ENCODE results near the gene ELL3.
A peak's percentile ranks its signal among the peaks of the same experiment; 100 is the strongest.

The ELL3 gene

GRCh38 chr15:43794269-43795037 is 17.7 kb upstream of the ELL3 start:
- H3K79me2 ChIP-seq (ENCODE audit: low read length), result peaks cover 31% of the 10 kb centered on the region
- peaks cover 9% of the 10 kb centered on the region for H3K4me1 ChIP-seq (ENCODE audit: low read length)
- no peak overlapping the region for H3K9ac ChIP-seq (ENCODE audit: low read length)
- no peaks in the 10 kb centered on the region for H3K27me3 ChIP-seq (replicated peaks; ENCODE audit: insufficient read depth, low read length)
- H4K20me1 ChIP-seq (ENCODE audit: insufficient read depth, low read length), result no peaks in the 10 kb centered on the region
- no peak for TF ChIP-seq EZH2 (optimal IDR thresholded peaks at IDR 0.05; ENCODE audit: low read depth, low read length)
- no peak for TF ChIP-seq CTCF (IDR thresholded peaks at IDR 0.05; ENCODE audit: low read length)
- no peak for TF ChIP-seq EZH2phosphoT487 (IDR thresholded peaks at IDR 0.05; ENCODE audit: low read length)
- peaks cover 13% of the 10 kb centered on the region for H3F3A ChIP-seq (ENCODE audit: insufficient read depth, low read length)
- no peak overlapping the region for H3K4me3 ChIP-seq (ENCODE audit: low read length)
- DNase-seq, result no peak
- H3K4me2 ChIP-seq (ENCODE audit: low read depth, low read length), result no peak overlapping the region
- H2AFZ ChIP-seq (ENCODE audit: low read length), result no peak overlapping the region
- no peaks in the 10 kb centered on the region for H3K9me2 ChIP-seq (replicated peaks; ENCODE audit: insufficient read depth, low read length)
- no peaks in the 10 kb centered on the region for H3K9me3 ChIP-seq (replicated peaks; ENCODE audit: insufficient read depth, low read length)
- no peak overlapping the region for H3K27ac ChIP-seq (ENCODE audit: low read length)
- H3K36me3 ChIP-seq (replicated peaks; ENCODE audit: insufficient read depth, low read length), result no peaks in the 10 kb centered on the region

- peaks cover 31% of the 10 kb centered on the region for H3K79me2 ChIP-seq (ENCODE audit: low read length)
- TF ChIP-seq CTCF (IDR thresholded peaks at IDR 0.05; ENCODE audit: low read length) (no peak), EZH2phosphoT487 (IDR thresholded peaks at IDR 0.05; ENCODE audit: low read length) (no peak), EZH2 (optimal IDR thresholded peaks at IDR 0.05; ENCODE audit: low read depth, low read length) (no peak)
- no peak overlapping the region; the same call in 1 of the 2 replicates for H3K9ac ChIP-seq (ENCODE audit: low read length)
- H4K20me1 ChIP-seq (ENCODE audit: insufficient read depth, low read length), result no peaks in the 10 kb centered on the region
- no peaks in the 10 kb centered on the region for H3K36me3 ChIP-seq (replicated peaks; ENCODE audit: insufficient read depth, low read length)
- peaks cover 13% of the 10 kb centered on the region for H3K4me1 ChIP-seq (ENCODE audit: low read length)
- no peak overlapping the region for H2AFZ ChIP-seq (ENCODE audit: low read length)
- H3K27ac ChIP-seq (ENCODE audit: low read length), result no peak overlapping the region
- H3K9me3 ChIP-seq (replicated peaks; ENCODE audit: insufficient read depth, low read length), result no peaks in the 10 kb centered on the region
- peaks cover 18% of the 10 kb centered on the region for H3F3A ChIP-seq (ENCODE audit: insufficient read depth, low read length)
- H3K4me2 ChIP-seq (ENCODE audit: low read depth, low read length), result peak overlapping the region; percentile 91; the same call in 1 of the 2 replicates
- H3K9me2 ChIP-seq (replicated peaks; ENCODE audit: insufficient read depth, low read length), result no peaks in the 10 kb centered on the region
- H3K27me3 ChIP-seq (replicated peaks; ENCODE audit: insufficient read depth, low read length), result no peaks in the 10 kb centered on the region
- no peak for DNase-seq
- peak overlapping the region; percentile 100; the same call in 1 of the 2 replicates for H3K4me3 ChIP-seq (ENCODE audit: low read length)
Measured at GRCh38 chr15:43793647-43794046, 16.9 kb upstream of the ELL3 start.

GRCh38 chr15:43792761-43793476 is 16.2 kb upstream of the ELL3 start:
- Histone ChIP-seq H3K9me3 (replicated peaks; ENCODE audit: insufficient read depth, low read length) (no peaks in the 10 kb centered on the region), H3K79me2 (ENCODE audit: low read length) (peaks cover 31% of the 10 kb centered on the region), H3K27me3 (replicated peaks; ENCODE audit: insufficient read depth, low read length) (no peaks in the 10 kb centered on the region), H3K27ac (ENCODE audit: low read length) (peak overlapping the region; percentile 71; the same call in 1 of the 2 replicates), H3F3A (ENCODE audit: insufficient read depth, low read length) (peaks cover 17% of the 10 kb centered on the region), H3K36me3 (replicated peaks; ENCODE audit: insufficient read depth, low read length) (no peaks in the 10 kb centered on the region), H3K9me2 (replicated peaks; ENCODE audit: insufficient read depth, low read length) (no peaks in the 10 kb centered on the region), H2AFZ (ENCODE audit: low read length) (peak overlapping the region; percentile 59), H3K4me2 (ENCODE audit: low read depth, low read length) (peak overlapping the region; percentile 91), H3K4me1 (ENCODE audit: low read length) (peaks cover 13% of the 10 kb centered on the region), H4K20me1 (ENCODE audit: insufficient read depth, low read length) (no peaks in the 10 kb centered on the region), H3K9ac (ENCODE audit: low read length) (peak overlapping the region; percentile 99), H3K4me3 (ENCODE audit: low read length) (peak overlapping the region; percentile 100)
- TF ChIP-seq CTCF (IDR thresholded peaks at IDR 0.05; ENCODE audit: low read length) (no peak), EZH2 (optimal IDR thresholded peaks at IDR 0.05; ENCODE audit: low read depth, low read length) (no peak), EZH2phosphoT487 (IDR thresholded peaks at IDR 0.05; ENCODE audit: low read length) (no peak)
- DNase-seq, result no peak

Data from MM.1S (cell line).